Vagina (tissue), 2 donors: ENCODE measurements around the gene WDR72. TPM values are rescaled to one million over a fixed set of nuclear protein-coding genes. Genes with fewer than 3 reads are reported as not detected.

ENCODE experiments used
- DNase-seq, 2 donors: peaks; one replicate each; pipeline ENCODE4 v3.0.0-alpha.2; 2017; ENCODE audit errors: extremely low spot score in 2 of 2
- H3K27ac ChIP-seq: fragments of 200-600 bp; sonication (generic); one replicate; pipeline ENCODE4 v1.5.1; 2019
- H3K27me3 ChIP-seq: fragments of 200-600 bp; sonication (generic); one replicate; pipeline ENCODE4 v1.5.1; 2019
- H3K36me3 ChIP-seq, 2 donors: fragments of 200-600 bp; sonication (generic); one replicate each; pipeline ENCODE4 v1.5.1; 2017 to 2019
- H3K4me1 ChIP-seq: fragments of 200-600 bp; sonication (generic); one replicate; pipeline ENCODE4 v1.5.1; 2019
- H3K4me3 ChIP-seq, 2 donors: fragments of 200-600 bp; sonication (generic); 1 replicate in 1 of 2; 2 replicates in 1 of 2; pipeline ENCODE4 v1.5.1; 2016 to 2019
- H3K9me3 ChIP-seq: fragments of 200-600 bp; sonication (generic); one replicate; pipeline ENCODE4 v1.5.1; 2019
- CTCF ChIP-seq, 3 experiments: fragments of 450-650 bp in 2 of 3; fragments of 200-600 bp in 1 of 3; sonication (generic) in 1 of 3; IDR thresholded peaks; one replicate each; pipeline ENCODE4 v1.5.1; 2017 to 2019; ENCODE audit warnings: antibody characterized with exemption in 3 of 3, mild to moderate bottlenecking in 2 of 3, moderate library complexity in 2 of 3
- POLR2A ChIP-seq, 2 donors: fragments of 450-650 bp; IDR thresholded peaks; one replicate each; pipeline ENCODE4 v1.6.1; 2017; ENCODE audit warnings: antibody characterized with exemption in 2 of 2, mild to moderate bottlenecking in 2 of 2, moderate library complexity in 2 of 2
- POLR2AphosphoS5 ChIP-seq, 2 donors: sonication (generic); formaldehyde crosslinking; IDR thresholded peaks; one replicate each; pipeline ENCODE4 v1.9.0; 2017; ENCODE audit warnings: antibody characterized with exemption in 2 of 2, mild to moderate bottlenecking in 2 of 2, low read depth in 1 of 2; ENCODE audit not compliant: insufficient read depth in 1 of 2
- intact Hi-C: fragments of 100-400 bp; cut with DNase I; formaldehyde crosslinking; loops from one replicate; pipeline ENCODE4 v1.15.1; 2023
- total RNA-seq: library from RNA; depleted of rRNA; stranded (reverse); fragments of >200 nt; gene quantifications from one replicate; pipeline ENCODE4 v1.2.3, GENCODE V29; 2016

WDR72 gene
- total RNA-seq, 1 donor from 2014 or later = not detected

- Histone ChIP-seq H3K9me3 (no peaks in the 10 kb centered on the region), H3K27ac (no peak overlapping the region), H3K4me1 (no peaks in the 10 kb centered on the region), H3K27me3 (no peaks in the 10 kb centered on the region), H3K36me3 (no peaks in the 10 kb centered on the region), H3K4me3 (no peak overlapping the region)
- no peak for DNase-seq
- intact Hi-C loops = no loop called here
- no peak for TF ChIP-seq CTCF (IDR thresholded peaks at IDR 0.05)
- TF ChIP-seq POLR2AphosphoS5 (IDR thresholded peaks at IDR 0.05; ENCODE audit: insufficient read depth in 1 of 2, low read depth in 1 of 2) = no peak
- no peak for TF ChIP-seq POLR2A (IDR thresholded peaks at IDR 0.05)
Observed at GRCh38 chr15:53627279-53627678, 132.2 kb downstream of the WDR72 start.

GRCh38 chr15:53625962-53626845 lies 133.3 kb downstream of the WDR72 start:
- Histone ChIP-seq H3K4me3 (no peak overlapping the region), H3K36me3 (no peaks in the 10 kb centered on the region), H3K27me3 (no peaks in the 10 kb centered on the region), H3K9me3 (no peaks in the 10 kb centered on the region), H3K4me1 (no peaks in the 10 kb centered on the region), H3K27ac (no peak overlapping the region)
- intact Hi-C loops = no loop called here
- DNase-seq = no peak
- TF ChIP-seq POLR2A (IDR thresholded peaks at IDR 0.05) (no peak), POLR2AphosphoS5 (IDR thresholded peaks at IDR 0.05; ENCODE audit: insufficient read depth in 1 of 2, low read depth in 1 of 2) (no peak), CTCF (IDR thresholded peaks at IDR 0.05) (no peak)

GRCh38 chr15:53625260-53625659 lies 134.2 kb downstream of the WDR72 start:
- no peaks in the 10 kb centered on the region for H3K9me3 ChIP-seq
- intact Hi-C loops = no loop called here

GRCh38 chr15:53618461-53618860 lies 141.0 kb downstream of the WDR72 start:
- H3K27me3 ChIP-seq = no peaks in the 10 kb centered on the region
- no peaks in the 10 kb centered on the region for H3K36me3 ChIP-seq
- TF ChIP-seq CTCF (IDR thresholded peaks at IDR 0.05) (no peak), POLR2AphosphoS5 (IDR thresholded peaks at IDR 0.05; ENCODE audit: insufficient read depth in 1 of 2, low read depth in 1 of 2) (no peak), POLR2A (IDR thresholded peaks at IDR 0.05) (no peak)
- H3K27ac ChIP-seq = no peak overlapping the region
- H3K4me3 ChIP-seq = no peak overlapping the region
- H3K9me3 ChIP-seq = no peaks in the 10 kb centered on the region
- DNase-seq = no peak
- intact Hi-C loops = no loop called here
- no peaks in the 10 kb centered on the region for H3K4me1 ChIP-seq

More at GRCh38 chr15:53625260-53625659, 134.2 kb downstream of the WDR72 start:
- H3K4me3 ChIP-seq = no peak overlapping the region
- no peaks in the 10 kb centered on the region for H3K36me3 ChIP-seq
- TF ChIP-seq POLR2A (IDR thresholded peaks at IDR 0.05) (no peak), CTCF (IDR thresholded peaks at IDR 0.05) (no peak), POLR2AphosphoS5 (IDR thresholded peaks at IDR 0.05; ENCODE audit: insufficient read depth in 1 of 2, low read depth in 1 of 2) (no peak)
- no peak overlapping the region for H3K27ac ChIP-seq
- H3K4me1 ChIP-seq = no peaks in the 10 kb centered on the region
- H3K27me3 ChIP-seq = no peaks in the 10 kb centered on the region
- no peak for DNase-seq
